Umbilical cord (tissue), 2 donors: ENCODE results near the gene DALRD3. TPM values are rescaled to one million over a fixed set of nuclear protein-coding genes. Genes with fewer than 3 reads are reported as not detected.
A peak's percentile ranks its signal among the peaks of the same experiment; 100 is the strongest.
"Not testable (repeated sequence)": the region's sequence is repeated elsewhere in the genome, so short reads cannot be mapped to it uniquely, and the experiment has no call there.

Experiments
- DNase-seq: peaks from one replicate; pipeline ENCODE4 v3.0.0-alpha.2; 2015; ENCODE audit warnings: low spot score
- total RNA-seq: library from RNA; depleted of rRNA; stranded (reverse); fragments of >200 nt; gene quantifications from one replicate; pipeline ENCODE4 v1.2.3, GENCODE V29; 2014; ENCODE audit warnings: low replicate concordance; ENCODE audit not compliant: insufficient read depth

Gene DALRD3
- total RNA-seq, 1 donor from 2014 or later: 15.2 TPM

- peak; percentile 93 for DNase-seq
These were observed 3.7 kb upstream of the DALRD3 start, which contains the start of gene NDUFAF3 for GRCh38 chr3:49021813-49022687. Gene NDUFAF3 (plus strand): TSS chr3:49022121. CDS start chr3:49022145, 24 bp downstream.

- peak; percentile 99 for DNase-seq
These were observed 2.9 kb upstream of the DALRD3 start for GRCh38 chr3:49021213-49021812.

GRCh38 chr3:49020330-49021212, 2.2 kb upstream of the DALRD3 start:
- DNase-seq: peak; percentile 38

GRCh38 chr3:49019941-49020329, 1.6 kb upstream of the DALRD3 start:
- DNase-seq: no peak

GRCh38 chr3:49018707-49019006, 277 bp upstream of the DALRD3 start:
- DNase-seq: no peak

- DNase-seq: no peak
These were observed 980 bp downstream of the DALRD3 start for GRCh38 chr3:49017229-49017970.

GRCh38 chr3:49016414-49017228, 1.8 kb downstream of the DALRD3 start:
- DNase-seq: no peak

GRCh38 chr3:49015765-49016164, 2.6 kb downstream of the DALRD3 start:
- no peak for DNase-seq

- no peak for DNase-seq
These were observed 3.3 kb downstream of the DALRD3 start for GRCh38 chr3:49015072-49015471.

GRCh38 chr3:49013738-49014660, 4.4 kb downstream of the DALRD3 start:
- DNase-seq: no peak

- no peak for DNase-seq
These were observed 5.2 kb downstream of the DALRD3 start for GRCh38 chr3:49013113-49013737.

- no peak for DNase-seq
These were observed 5.9 kb downstream of the DALRD3 start for GRCh38 chr3:49012441-49013017.

- DNase-seq: no peak
These were observed 9.0 kb downstream of the DALRD3 start for GRCh38 chr3:49009396-49009795.

GRCh38 chr3:49008627-49009026, 9.8 kb downstream of the DALRD3 start:
- not testable (repeated sequence) for DNase-seq

GRCh38 chr3:49007771-49008528, 10.4 kb downstream of the DALRD3 start:
- DNase-seq: peak; percentile 95

- DNase-seq: peak; percentile 99
These were observed 11.2 kb downstream of the DALRD3 start, which contains the start of gene WDR6 for GRCh38 chr3:49007068-49007770. Gene WDR6 (plus strand): TSS chr3:49007391. CDS start chr3:49007432, 41 bp downstream.
